ENCODE data around the gene NCF4.

The NCF4 gene
- 23.2 to 34.8 reads per million in 2 donors for total RNA-seq

DNA sequence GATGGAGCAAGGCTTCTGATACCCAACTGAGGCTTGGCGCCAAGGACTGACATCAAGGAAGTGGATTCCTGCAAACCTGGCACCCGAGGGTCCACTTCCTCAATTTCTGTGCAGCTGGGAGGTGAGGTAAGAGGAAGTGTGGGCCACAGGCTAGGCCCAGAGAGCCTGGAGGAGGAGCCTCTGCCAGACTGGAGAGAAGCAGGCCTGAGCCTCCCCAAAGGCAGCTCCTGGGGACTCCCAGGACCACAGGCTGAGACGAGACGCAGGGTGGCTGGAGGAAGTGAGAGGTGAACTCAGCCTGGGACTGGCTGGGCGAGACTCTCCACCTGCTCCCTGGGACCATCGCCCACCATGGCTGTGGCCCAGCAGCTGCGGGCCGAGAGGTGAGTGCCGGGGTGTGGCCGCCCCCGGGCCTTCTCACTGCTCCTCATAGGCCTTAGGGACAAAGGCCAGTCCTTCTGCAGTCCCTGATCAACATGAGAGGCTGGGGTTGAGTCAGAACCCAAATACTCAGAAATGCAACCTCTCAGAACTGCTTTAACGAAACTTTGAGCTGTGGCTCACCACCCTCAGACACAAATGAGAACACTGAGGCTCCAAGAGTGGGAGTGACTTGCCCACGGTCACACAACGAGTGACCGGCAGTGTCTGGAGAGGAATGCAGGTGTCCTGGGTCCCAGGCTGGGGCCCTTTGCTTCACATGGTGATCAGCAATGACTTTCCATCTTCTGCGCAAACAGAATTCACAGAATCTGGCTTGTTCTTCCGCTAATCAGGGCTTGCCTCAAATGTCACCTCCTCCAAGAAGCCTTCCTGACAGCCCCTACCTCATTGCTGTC, at the start of gene NCF4:
NCF4 (plus strand) TSS at position 186 of the 839 bp plus-strand sequence; CDS start at position 352, 166 bp downstream.
- DNase-seq: peak; percentile 21

DNA sequence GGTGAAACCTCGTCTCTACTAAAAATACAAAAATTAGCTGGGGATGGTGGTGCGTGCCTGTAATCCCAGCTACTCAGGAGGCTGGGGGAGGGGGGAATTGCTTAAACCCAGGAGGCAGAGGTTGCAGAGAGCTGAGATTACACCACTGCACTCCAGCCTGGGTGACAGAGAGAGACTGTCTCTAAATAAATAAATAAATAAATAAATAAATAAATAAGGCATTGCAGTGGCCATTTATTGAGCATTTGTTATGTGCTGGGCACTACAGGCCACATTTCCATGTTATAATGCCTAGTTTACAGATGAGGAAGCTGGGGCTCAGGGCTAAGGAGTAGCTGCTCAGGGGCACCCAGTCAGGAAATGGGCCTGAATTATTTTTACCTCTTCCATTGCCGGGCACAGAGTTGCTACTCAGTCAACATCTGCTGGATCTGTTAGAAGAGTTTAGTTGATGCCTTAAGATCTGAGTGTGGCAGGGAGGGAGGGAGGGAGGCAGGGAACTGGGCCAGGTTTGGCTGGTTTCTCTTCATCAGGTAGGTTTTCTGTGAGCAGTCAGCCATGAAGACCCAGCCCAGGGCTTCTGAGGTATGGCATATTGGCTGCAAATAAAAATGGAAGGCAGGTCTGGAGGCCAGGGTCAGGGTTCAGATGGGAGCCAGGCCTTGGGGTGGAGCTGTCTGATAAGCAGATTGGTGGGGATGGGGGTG, 49.6 kb upstream of the NCF4 start:
- DNase-seq: no peak

DNA sequence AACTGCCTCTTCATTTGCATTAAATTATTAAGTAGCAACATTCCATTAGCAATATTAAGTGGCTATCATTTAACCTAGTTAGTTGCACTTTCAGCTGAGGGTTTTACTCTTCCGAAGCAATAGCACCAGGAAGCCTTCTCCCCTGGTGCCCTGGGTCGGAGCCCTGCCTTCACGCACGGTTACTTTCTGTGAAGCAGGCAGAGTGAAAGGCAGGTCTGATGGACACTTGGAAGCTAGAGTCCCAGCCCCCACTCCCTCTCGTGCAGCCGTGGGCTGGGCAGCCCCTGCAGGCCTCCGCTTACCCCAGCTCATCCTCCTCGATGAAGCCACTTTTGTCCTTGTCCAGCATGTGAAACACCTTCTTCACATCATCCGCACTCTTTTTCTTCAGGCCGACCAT, 46.0 kb upstream of the NCF4 start:
- no peak for DNase-seq

DNA sequence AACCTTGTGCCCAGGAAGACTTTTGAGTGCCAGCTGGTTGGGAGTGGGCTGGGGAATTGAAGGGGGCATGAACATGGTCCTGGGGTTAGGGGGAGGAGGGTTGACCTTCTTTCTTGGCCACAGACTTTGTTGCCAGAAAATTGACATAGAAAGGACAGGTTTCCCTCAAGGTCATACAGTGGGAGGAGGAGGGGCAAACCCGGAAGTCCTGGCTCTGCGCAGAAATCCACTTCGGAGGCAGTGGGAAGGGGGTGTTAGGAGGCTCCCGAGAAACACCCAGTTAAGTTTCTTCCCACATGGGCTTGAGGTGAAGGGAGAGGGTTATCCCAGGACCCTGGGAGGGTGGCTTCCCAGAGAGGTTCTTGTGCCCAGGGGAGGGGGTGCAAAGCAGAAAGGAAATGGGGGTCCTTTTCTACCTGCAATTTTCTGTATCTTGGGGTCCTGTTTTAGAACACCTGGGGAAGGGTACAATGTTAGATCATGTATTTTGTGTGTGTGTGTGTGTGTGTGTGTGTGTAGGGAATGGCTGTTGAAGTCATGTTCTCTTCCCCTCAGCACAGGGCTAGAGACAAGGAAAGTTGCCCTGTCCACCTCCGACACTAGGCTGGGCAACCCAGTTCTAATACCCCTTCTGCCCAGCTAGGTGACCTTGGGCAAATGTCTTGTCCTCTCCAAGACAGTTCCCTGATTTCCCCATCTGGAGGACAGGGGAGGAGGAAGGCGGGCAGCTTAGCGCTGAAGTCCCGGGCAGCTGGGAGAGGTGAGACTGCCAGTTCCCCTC, 45.1 kb upstream of the NCF4 start:
- no peak for DNase-seq

DNA sequence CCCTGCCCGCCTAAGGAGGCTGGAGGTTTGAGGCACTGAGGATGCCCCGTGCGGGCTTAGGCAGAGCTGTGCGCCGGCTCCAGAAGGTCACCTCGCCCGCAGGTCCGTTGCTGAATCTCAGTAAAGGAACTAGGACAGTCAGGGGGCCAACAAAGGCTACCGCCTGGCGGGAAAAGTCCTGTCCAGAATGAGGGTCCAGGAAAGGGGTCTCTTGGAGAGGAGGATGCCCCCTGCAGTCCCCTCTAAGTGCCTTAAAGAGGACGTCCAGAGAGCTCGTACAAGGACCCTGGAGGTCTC, 44.5 kb upstream of the NCF4 start:
- DNase-seq: no peak

DNA sequence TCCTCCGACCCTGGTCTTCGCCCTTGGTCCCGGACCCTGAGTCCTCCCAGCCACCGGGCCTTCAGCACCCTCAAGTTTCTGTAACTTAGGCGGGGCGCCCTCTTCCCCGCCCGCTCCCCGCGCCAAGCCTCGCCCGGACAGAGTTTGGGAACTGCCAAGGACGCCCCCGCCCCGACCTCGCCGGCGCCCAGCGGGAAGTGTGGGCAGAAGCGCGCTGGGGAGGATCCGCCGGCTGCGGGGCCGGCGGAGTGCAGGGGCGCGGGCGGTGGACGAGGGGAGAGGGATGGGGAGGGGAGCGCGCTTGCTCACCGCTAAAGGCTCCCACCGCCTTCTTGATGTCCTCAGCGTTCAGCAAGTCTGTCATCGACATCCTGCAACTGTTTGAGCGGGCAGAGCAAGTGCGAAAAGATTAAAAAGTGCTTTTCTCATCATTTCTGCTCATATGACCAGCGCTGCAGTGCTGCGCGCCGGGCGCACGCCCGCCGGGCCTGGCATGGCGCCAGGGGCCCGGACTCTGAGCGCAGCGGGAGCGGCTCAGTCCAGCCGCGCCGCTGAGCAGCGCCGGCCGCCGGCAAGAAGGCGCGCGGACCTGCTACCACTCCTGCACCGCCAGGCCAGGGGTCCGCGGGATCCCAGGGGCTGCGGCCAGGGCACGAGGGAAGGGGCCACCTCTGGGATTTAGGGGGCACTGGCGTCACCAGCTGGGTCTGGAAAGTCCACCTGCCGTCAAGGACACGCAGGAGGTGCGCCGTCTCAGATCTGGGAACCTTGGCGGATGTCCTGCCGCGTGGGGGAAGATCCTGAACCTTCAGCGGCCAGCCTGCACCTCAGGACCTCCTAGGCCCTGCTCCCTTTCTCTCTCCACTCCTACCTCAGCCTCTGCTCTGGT, 43.9 kb upstream of the NCF4 start, which contains the start of gene PVALB:
PVALB (minus strand) TSS at position 400 of the 889 bp plus-strand sequence; CDS start at position 370, 30 bp downstream.
- DNase-seq: no peak

DNA sequence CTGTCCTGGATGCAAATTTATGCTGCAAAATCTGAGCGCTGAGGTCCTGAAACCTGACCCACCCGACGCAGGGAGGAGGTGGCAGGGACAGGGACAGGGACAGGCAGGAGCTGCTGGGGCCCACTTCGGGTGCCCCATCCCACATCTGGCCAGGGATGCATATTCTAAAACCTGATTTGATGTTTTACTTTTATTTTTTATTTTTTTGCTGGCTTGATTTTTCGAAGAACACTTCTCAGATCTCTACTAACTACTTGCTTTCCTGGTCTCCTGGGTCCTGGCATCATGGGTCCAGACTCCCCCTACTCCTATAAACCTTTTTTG, 43.3 kb upstream of the NCF4 start:
- no peak for DNase-seq

DNA sequence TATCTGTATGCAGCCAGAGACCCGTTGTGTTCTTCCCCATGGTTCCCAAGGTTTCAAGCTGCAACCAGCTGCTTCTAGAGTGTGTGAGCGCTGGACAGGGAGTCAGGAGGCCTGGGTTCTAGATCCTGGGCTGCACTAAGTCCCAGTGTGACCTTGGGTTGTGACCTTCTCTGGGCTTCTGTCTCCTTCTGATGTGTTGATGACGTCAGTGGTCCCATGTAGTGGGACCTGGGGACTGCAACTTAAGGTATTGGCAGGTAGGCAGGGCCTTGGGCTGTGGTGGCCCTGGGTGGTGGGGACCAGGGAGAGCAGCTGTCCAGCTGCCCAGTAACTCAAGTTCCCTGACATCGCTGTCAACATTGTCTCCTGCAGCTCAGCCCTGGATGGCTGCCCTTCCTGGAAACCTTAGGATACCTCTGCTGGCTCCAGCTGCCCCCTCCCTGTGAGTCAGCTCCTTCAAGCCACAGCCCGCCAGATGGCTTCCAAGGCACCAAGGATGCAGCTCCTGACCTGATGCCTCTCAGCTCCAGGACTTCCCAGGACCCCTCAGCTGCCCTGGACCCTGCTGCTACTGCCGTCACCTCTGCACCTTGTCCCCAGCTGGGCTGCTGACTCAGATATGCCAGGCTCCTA, 42.7 kb upstream of the NCF4 start:
- DNase-seq: no peak

DNA sequence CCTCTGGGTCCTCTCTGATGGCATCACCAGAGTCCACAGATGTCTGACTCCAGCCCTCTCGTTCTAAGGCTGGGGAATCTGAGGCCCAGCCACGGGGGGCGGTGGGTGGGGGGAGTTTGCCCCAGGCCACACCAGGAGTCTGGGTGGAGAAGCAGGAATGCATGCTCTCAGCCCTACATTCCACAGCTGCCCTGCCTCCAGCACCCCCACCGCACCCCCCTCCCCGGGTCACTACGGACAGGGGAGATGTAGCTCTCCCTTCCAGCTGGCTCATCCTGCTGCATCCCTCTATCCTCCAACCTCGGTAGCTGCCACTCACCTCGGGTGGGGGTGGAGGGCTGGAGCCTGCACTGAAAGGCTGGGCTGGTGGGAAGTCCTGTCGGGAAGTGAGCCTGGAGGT, 41.7 kb upstream of the NCF4 start:
- no peak for DNase-seq

DNA sequence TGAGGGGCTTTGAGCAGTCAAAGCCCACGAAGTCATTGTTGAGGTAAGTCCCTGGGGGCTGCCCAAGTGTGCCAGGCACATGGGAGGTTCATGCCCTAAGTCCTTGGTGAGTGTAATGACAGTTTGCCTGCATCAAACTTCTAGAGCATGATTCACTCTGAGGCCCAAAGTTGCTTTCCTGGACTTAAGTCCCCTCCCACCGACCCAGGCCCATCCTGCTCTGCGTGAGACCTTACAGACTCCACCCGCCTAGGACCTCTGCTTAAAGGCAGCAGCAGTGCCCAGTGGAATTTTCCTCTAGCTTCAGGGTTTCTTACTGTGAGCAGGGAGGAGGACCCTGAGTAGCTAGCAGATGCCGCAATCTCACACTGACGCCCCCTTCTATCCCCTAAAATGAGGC, 38.2 kb upstream of the NCF4 start:
- no peak for DNase-seq

DNA sequence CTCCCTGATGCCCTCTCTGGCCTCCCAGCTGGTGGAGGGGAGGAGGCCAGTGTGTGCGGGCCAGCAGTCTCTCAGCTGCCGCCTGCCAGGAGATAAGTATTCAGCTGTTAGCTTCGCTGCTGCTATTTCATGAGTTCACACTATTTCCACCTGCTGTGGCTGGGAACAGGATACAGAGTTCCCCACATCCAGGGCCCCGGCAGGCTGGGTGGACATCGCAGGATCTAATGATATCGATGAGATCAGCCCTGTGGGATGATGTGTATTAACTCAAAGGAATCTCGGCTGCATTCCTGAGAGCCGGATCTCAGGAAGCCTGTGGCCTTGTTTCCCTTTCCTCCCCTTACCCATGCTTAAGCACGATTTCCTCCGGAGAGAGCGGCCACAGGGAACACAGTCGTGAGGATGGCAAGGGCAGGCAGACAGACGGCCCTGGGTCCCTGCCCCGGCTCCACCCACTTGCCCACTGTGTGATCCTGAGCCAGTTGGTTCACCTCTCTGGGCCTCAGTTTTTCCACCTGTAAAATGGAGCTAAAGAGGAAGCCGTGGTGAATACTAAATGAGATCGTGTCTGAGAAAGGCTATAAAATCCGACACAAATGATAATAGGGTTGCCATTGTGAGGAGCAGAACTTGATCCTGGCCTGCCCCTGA, 37.5 kb upstream of the NCF4 start:
- no peak for DNase-seq

DNA sequence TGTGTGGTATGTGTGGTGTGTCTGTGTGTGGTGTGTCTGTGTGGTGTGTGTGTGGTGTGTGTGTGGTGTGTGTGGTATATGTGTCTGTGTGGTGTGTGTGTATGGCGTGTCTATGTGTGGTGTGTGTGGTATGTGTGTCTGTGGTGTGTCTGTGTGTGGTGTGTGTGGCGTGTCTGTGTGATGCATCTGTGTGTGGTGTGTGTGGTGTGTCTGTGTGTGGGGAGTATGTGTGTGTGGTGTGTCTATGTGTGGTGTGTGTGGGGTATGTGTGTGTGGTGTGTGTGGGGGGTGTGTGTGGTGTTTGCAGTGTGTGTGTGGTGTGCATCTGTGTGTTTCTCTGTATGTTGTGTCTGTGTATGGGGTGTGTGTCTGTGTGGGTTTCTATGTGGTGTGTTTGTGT, 36.2 kb upstream of the NCF4 start:
- no peak for DNase-seq

DNA sequence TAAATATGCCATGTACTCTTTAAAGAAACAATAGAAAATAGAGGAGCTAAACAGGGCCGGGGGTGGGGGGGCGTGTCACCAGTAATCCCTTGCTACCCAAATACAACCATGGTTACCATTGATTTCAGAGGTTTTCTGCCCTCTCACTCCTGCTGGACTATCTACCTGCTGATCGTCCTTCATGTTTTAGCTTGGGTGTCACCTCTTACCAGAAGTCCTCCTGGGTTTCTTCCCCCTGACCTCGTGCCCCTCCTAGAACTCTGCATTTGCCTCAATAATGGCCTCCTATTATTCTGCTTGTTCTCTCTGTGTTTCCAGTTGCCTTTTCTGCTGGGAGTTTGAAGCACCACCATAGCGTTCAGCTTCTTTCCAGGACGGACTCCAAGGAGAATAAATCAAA, 34.5 kb upstream of the NCF4 start:
- no peak for DNase-seq

DNA sequence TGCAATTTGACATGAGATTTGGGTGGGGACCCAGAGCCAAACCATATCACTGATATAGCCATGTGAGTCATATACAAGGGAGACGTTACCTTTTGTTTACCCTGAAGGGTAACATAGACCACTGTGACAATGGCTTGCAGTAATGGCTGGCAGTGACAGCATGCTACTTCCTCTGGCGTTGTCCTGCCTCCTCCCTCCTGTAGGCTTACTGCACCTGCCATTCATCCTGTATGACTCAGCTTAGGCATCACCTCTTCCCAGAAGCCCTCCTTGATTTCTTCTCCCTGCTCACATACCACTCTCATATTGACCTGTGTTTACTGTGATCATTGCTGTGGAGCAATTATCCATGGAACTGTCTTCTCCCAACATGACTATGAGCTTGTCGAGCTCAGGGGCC, 32.0 kb upstream of the NCF4 start:
- no peak for DNase-seq

DNA sequence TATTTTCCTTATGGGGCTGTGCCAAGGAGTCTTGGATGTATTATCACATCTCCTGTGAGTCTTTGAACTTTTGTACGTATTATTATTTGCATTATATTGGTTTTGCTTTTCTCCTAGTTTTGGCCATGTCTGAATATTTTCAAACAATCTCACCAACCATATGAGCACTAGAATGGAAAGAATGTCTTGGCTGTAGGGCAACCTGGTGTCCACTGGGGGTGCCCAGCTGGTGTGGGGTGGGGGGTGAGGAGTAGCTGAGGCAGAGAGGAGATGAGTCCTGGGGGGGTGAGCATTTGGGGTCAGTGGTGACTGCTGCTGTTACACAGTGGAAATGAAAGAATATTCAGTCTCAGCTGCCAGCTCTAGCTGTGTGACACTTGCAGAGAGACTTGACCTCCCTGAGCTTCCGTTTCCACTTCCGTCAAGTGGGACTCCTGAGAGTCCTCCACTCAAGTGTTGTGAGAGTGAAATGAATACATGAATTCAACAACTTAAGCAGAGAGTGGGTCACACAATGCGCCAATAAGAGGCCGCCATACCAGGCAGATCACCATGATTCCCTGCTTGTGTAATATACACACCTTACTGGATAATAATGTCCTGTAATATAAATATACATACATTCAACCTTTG, 31.3 kb upstream of the NCF4 start:
- no peak for DNase-seq

DNA sequence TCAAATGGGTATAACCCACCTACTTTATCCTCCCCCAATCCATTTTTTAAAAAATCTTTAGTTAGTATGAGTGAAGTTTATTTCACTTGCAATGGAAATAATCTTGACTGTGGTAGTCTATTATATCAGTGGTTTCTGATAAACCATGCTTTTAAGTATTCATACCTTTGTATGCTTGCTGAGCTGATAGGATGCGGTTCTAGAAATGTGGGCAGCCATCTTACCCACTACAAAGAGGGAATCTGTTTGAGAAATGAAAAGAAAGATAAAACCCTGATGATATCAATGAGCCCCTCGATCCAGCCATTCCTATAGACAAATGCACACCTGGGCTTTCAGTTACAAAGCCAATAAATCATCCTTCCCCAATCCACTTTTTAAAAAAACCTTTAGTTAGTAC, 30.2 kb upstream of the NCF4 start:
- DNase-seq: no peak

DNA sequence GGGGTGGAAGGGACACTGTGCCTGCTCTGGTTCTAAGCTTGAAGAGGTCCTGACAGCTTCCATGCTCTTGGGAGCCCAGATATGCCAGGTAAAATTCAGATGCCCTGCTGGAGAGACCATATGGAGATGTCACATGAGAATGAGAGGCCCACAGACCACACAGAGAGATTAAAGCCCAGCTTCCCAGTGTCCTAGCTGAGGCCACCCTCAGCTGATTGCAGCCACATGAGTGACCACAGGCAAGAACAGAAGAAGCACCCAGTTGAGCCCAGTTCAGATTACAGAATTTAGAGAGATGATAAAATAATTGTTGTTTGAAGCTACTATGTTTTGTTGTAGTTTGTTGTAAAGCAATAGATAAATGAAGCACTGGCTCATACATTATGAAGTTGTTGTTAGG, 29.6 kb upstream of the NCF4 start:
- no peak for DNase-seq

DNA sequence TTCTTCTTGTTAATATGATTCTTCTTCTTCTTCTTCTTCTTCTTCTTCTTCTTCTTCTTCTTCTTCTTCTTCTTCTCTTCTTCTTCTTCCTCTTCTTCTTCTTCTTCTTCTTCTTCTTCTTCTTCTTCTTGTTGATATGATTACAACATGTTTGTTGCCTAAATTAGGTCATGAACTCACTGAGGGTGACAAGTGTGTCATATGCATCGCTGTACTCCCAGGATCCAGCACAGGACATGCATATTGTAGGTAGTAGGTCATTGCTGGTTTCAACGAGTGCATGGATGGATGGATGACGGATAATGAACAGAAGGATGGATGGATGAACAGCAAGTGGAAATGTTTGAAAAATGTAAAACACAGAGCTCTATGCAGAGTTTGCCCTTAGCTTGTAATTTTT, 29.1 kb upstream of the NCF4 start:
- no peak for DNase-seq

DNA sequence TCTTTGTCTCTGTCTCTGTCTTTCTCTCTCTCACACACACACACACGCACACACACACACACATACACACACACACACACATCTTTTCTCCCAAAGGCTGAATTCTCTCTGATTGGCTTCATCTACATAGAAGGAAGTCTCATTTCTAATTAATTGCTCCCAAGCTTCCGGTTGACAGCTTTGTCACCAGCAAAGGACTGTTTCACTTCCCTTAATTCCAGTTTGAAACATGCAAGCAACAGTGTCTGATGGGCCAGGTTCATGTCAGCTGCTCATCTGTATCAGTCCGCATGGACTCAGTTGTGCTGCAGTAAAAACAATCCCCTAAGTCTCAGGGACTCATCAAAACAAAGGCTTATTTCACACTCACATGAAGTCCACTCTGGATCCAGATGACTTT, 27.7 kb upstream of the NCF4 start:
- no peak for DNase-seq

DNA sequence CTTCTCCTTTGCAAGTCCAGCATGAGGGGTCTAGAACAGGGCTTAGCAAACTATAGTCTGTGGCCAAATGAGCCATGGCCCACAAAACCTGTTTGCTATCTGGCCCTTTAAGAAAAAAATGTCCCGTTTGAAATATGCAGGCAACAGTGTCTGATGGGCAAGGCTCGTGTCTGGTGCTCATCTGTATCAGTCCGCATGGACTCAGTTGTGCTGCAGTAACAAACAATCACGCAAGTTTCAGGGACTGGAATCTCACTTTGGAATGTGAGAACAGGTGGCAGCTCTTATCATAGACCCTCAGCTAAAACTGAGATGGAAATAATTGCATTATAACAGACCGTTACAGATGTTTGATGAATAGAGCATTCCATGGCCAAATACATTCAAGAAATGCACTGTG, 24.9 kb upstream of the NCF4 start:
- no peak for DNase-seq

Measured in T-helper 9 cell (primary cell).